Upper lobe of right lung (tissue), 1 donor: ENCODE results near the gene IGSF21. TPM values are rescaled to one million over a fixed set of nuclear protein-coding genes. Genes with fewer than 3 reads are reported as not detected.

Source experiments
- ATAC-seq: fragments of 200-7000 bp; cut with Tn5 transposase; one replicate; pipeline ENCODE4 v1.9.1; 2020; ENCODE audit warnings: mild to moderate bottlenecking, moderate library complexity
- DNase-seq: peaks from one replicate; pipeline ENCODE4 v3.0.0-alpha.2; 2020
- H3K27ac ChIP-seq: fragments of 200-600 bp; one replicate; pipeline ENCODE4 v1.8.0; 2022
- H3K27me3 ChIP-seq: fragments of 200-600 bp; one replicate; pipeline ENCODE4 v1.8.0; 2022; ENCODE audit warnings: mild to moderate bottlenecking
- H3K36me3 ChIP-seq: fragments of 200-600 bp; one replicate; pipeline ENCODE4 v1.8.0; 2022
- H3K4me1 ChIP-seq: fragments of 200-600 bp; one replicate; pipeline ENCODE4 v1.8.0; 2022
- H3K4me3 ChIP-seq: fragments of 200-600 bp; one replicate; pipeline ENCODE4 v1.8.0; 2022; ENCODE audit warnings: mild to moderate bottlenecking
- H3K9me3 ChIP-seq: fragments of 200-600 bp; one replicate; pipeline ENCODE4 v1.8.0; 2022
- intact Hi-C: fragments of 100-400 bp; cut with DNase I; formaldehyde crosslinking; loops from one replicate; pipeline ENCODE4 v1.11.0; 2022
- total RNA-seq: library from RNA; stranded (reverse); fragmentation: NEBNext Ultra II Directional; extraction: Animal tissue kit (Norgen Biotek cat#: 25700); gene quantifications from one replicate; pipeline ENCODE4 v1.2.1, GENCODE V29; 2021
- TF ChIP-seq, protein P1 (sequence below): fragments of 200-600 bp; IDR thresholded peaks from one replicate; pipeline ENCODE4 v1.8.0; 2022; ENCODE audit warnings: antibody characterized with exemption
- donor health status: DM: no; HTN: yes; CAD: no; lungs with severe emphysema.

IGSF21 gene
- total RNA-seq, 1 donor from 2014 or later, result 3.2 TPM

DNA sequence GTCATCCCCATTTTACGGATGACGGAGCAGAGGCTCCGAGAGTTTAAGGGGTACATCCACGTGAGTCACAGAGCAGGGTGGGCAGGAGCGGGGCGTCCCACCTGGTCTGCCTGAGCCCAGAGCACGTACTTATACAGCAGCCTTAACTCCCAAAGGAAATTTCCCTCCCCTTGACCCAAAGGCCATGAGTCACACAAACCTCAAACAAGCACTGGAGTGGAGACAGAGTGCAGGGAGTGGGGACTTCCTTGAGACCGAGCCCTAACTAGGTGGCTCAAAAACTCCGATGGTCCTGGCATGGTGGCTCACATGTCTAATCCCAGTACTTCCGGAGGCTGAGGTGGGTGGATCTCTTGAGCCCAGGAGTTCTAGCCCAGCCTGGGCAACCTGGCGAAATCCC, 231.6 kb downstream of the IGSF21 start:
- H3K4me1 ChIP-seq, result no peaks in the 10 kb centered on the region
- H3K4me3 ChIP-seq, result no peak overlapping the region
- ATAC-seq, result no peak
- TF ChIP-seq, protein P1, sequence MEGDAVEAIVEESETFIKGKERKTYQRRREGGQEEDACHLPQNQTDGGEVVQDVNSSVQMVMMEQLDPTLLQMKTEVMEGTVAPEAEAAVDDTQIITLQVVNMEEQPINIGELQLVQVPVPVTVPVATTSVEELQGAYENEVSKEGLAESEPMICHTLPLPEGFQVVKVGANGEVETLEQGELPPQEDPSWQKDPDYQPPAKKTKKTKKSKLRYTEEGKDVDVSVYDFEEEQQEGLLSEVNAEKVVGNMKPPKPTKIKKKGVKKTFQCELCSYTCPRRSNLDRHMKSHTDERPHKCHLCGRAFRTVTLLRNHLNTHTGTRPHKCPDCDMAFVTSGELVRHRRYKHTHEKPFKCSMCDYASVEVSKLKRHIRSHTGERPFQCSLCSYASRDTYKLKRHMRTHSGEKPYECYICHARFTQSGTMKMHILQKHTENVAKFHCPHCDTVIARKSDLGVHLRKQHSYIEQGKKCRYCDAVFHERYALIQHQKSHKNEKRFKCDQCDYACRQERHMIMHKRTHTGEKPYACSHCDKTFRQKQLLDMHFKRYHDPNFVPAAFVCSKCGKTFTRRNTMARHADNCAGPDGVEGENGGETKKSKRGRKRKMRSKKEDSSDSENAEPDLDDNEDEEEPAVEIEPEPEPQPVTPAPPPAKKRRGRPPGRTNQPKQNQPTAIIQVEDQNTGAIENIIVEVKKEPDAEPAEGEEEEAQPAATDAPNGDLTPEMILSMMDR, result no peak
- no peaks in the 10 kb centered on the region for H3K27me3 ChIP-seq
- H3K9me3 ChIP-seq, result no peaks in the 10 kb centered on the region
- no peaks in the 10 kb centered on the region for H3K36me3 ChIP-seq
- intact Hi-C loops, result no loop called here
- no peak overlapping the region for H3K27ac ChIP-seq
- DNase-seq, result no peak

DNA sequence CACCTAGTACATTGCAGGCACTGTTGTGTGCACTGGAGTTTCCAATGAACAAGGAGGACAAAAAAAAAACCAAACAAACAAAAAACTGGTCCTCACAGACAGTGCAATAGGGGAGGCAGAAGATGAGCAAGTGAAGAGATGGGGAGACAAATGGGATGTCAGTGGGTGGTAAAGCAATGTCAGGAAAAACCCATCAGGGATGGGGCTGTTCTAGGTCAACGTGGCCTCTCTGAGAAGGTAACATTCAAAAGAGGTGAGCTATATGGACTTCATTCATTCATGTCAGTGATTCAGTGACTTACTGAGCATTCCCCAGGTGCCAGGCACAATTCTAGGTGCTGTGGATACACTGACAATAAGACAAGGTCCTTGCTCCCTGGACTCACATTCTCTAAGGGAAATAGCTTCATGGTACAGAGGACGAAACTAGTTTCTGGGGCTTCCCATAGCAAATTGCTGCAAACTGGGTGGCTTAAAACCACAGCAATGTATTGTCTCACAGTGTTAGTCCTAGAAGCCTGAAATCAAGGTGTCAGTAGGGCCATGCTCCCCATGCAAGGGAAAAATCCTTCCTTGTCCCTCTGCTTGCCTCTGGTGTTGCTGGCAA, 232.7 kb downstream of the IGSF21 start:
- Histone ChIP-seq H3K4me3 (no peak overlapping the region), H3K27me3 (no peaks in the 10 kb centered on the region), H3K4me1 (no peaks in the 10 kb centered on the region), H3K27ac (no peak overlapping the region), H3K9me3 (no peaks in the 10 kb centered on the region), H3K36me3 (no peaks in the 10 kb centered on the region)
- intact Hi-C loops, result no loop called here
- ATAC-seq, result no peak
- TF ChIP-seq, protein P1, result no peak
- DNase-seq, result no peak

GRCh38 chr1:18340787-18341186, 233.2 kb downstream of the IGSF21 start:
- no peaks in the 10 kb centered on the region for H3K36me3 ChIP-seq
- TF ChIP-seq, protein P1, result no peak
- H3K4me1 ChIP-seq, result no peaks in the 10 kb centered on the region
- H3K4me3 ChIP-seq, result no peak overlapping the region
- intact Hi-C loops, result no loop called here
- H3K9me3 ChIP-seq, result no peaks in the 10 kb centered on the region
- H3K27me3 ChIP-seq, result no peaks in the 10 kb centered on the region
- no peak for ATAC-seq
- no peak overlapping the region for H3K27ac ChIP-seq
- DNase-seq, result no peak

- DNase-seq, result no peak
- TF ChIP-seq, protein P1, result no peak
- no peak for ATAC-seq
- no peak overlapping the region for H3K4me3 ChIP-seq
- H3K9me3 ChIP-seq, result no peaks in the 10 kb centered on the region
- intact Hi-C loops, result no loop called here
- no peaks in the 10 kb centered on the region for H3K36me3 ChIP-seq
- H3K4me1 ChIP-seq, result no peaks in the 10 kb centered on the region
- H3K27me3 ChIP-seq, result no peaks in the 10 kb centered on the region
- no peak overlapping the region for H3K27ac ChIP-seq
Observed at GRCh38 chr1:18341291-18342069, 233.9 kb downstream of the IGSF21 start.

DNA sequence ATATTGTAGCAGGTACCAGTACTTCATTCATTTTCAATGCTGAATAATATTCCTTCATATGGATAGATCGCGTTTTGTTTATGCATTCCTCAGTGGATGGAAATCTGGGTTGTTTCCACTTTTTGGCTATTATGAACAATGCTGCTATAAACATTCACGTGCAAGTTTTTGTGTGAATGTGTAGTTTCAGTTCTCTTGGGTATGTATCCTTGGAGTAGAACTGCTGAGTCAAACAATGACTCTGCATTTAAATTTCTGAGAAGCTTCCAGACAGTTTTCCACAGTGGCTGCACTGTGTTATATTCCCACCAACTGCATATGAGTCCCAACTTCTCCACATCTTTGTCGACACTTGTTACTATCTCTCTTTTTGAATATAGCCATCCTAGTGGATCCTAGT, 235.1 kb downstream of the IGSF21 start:
- intact Hi-C loops, result no loop called here
- Histone ChIP-seq H3K36me3 (no peaks in the 10 kb centered on the region), H3K27ac (no peak overlapping the region), H3K9me3 (no peaks in the 10 kb centered on the region), H3K27me3 (no peaks in the 10 kb centered on the region), H3K4me1 (no peaks in the 10 kb centered on the region), H3K4me3 (no peak overlapping the region)
- TF ChIP-seq, protein P1, result no peak
- no peak for DNase-seq
- no peak for ATAC-seq
